ENCODE results near the gene ZNF341.

ZNF341 gene

DNA sequence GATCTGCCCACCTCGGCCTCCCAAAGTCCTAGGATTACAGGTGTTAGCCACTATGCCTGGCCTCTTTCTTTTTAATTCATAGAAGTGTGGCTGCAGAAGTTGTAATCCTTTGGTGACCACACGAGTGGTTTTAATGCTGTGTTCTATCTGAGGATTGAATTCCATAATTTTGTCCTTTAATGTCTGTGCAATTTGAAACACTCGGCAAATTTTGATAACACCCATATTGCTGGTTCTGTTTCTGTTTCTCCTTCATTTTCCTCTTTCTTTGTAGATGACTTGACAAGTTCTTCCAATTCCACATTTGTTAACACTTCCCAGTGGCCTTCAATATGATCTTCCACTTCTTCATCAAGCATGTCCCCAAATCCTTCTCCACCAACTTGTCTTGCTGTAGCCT is 76.6 kb downstream of the ZNF341 start:
- TF ChIP-seq, protein P1, sequence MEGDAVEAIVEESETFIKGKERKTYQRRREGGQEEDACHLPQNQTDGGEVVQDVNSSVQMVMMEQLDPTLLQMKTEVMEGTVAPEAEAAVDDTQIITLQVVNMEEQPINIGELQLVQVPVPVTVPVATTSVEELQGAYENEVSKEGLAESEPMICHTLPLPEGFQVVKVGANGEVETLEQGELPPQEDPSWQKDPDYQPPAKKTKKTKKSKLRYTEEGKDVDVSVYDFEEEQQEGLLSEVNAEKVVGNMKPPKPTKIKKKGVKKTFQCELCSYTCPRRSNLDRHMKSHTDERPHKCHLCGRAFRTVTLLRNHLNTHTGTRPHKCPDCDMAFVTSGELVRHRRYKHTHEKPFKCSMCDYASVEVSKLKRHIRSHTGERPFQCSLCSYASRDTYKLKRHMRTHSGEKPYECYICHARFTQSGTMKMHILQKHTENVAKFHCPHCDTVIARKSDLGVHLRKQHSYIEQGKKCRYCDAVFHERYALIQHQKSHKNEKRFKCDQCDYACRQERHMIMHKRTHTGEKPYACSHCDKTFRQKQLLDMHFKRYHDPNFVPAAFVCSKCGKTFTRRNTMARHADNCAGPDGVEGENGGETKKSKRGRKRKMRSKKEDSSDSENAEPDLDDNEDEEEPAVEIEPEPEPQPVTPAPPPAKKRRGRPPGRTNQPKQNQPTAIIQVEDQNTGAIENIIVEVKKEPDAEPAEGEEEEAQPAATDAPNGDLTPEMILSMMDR (IDR thresholded peaks at IDR 0.05; ENCODE audit: control insufficient read depth, extremely low read depth, insufficient read depth): no peak
- no peak overlapping the region for H3K4me3 ChIP-seq (ENCODE audit: low read depth, low read length)
- no peak for DNase-seq (ENCODE audit: low read depth)

- DNase-seq (ENCODE audit: low read depth): no peak
- no peak overlapping the region for H3K4me3 ChIP-seq (ENCODE audit: low read depth, low read length)
- TF ChIP-seq, protein P1 (IDR thresholded peaks at IDR 0.05; ENCODE audit: control insufficient read depth, extremely low read depth, insufficient read depth): no peak
These were observed 78.5 kb downstream of the ZNF341 start for GRCh38 chr20:33810259-33810658.

- peak; percentile 96 for DNase-seq (ENCODE audit: low read depth)
These were observed 79.3 kb downstream of the ZNF341 start, which contains the start of gene CHMP4B for GRCh38 chr20:33810885-33811775. Gene CHMP4B (plus strand): TSS chr20:33811348. CDS start chr20:33811469, 121 bp downstream.

DNA sequence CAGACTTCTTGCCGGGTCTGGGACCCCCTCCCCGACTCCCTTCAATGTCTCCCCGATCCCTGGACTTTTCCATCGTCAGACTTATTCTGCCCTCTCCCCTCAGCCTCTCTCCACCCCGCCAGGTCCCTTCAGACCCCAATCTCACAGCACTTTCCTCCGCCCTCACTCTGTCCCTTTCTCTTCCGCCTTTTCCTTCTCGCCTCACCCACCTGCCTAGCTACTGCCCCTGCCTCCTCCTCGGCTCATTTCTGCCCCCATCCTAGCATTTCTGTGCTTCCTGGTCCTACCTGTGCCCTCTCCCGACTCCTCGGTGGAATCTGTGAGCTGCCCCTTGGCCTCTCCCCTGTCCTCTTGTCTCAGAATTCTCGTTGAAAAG is 80.0 kb downstream of the ZNF341 start:
- peak overlapping the region; percentile 84 for H3K4me3 ChIP-seq (ENCODE audit: low read depth, low read length)
- TF ChIP-seq, protein P1 (IDR thresholded peaks at IDR 0.05; ENCODE audit: control insufficient read depth, extremely low read depth, insufficient read depth): no peak
- DNase-seq (ENCODE audit: low read depth): no peak

More at GRCh38 chr20:33810885-33811775, 79.3 kb downstream of the ZNF341 start, which contains the start of gene CHMP4B:
- TF ChIP-seq, protein P1 (IDR thresholded peaks at IDR 0.05; ENCODE audit: control insufficient read depth, extremely low read depth, insufficient read depth): no peak
- H3K4me3 ChIP-seq (ENCODE audit: low read depth, low read length): peak within 1 kb of the TSS; percentile 84

GRCh38 chr20:33812152-33812849 is 80.5 kb downstream of the ZNF341 start:
- DNase-seq (ENCODE audit: low read depth): no peak
- TF ChIP-seq, protein P1 (IDR thresholded peaks at IDR 0.05; ENCODE audit: control insufficient read depth, extremely low read depth, insufficient read depth): no peak
- peak overlapping the region; percentile 84 for H3K4me3 ChIP-seq (ENCODE audit: low read depth, low read length)

GRCh38 chr20:33812908-33813462 is 81.2 kb downstream of the ZNF341 start:
- TF ChIP-seq, protein P1 (IDR thresholded peaks at IDR 0.05; ENCODE audit: control insufficient read depth, extremely low read depth, insufficient read depth): no peak
- DNase-seq (ENCODE audit: low read depth): no peak
- H3K4me3 ChIP-seq (ENCODE audit: low read depth, low read length): peak overlapping the region; percentile 84
